Measurements from ENCODE around the gene CRYZL1. TPM values are rescaled to one million over a fixed set of nuclear protein-coding genes. Genes with fewer than 3 reads are reported as not detected.

Gene CRYZL1
- total and polyA plus RNA-seq, 2 experiments from 2014 or later = 13.6 to 37.4 TPM

GRCh38 chr21:33598051-33598450 lies 43.5 kb downstream of the CRYZL1 start:
- H3K27me3 ChIP-seq (replicated peaks; ENCODE audit: insufficient read depth) = no peaks in the 10 kb centered on the region
- peaks cover 32% of the 10 kb centered on the region for H3K36me3 ChIP-seq (ENCODE audit: low read depth)
- H3K9me3 ChIP-seq (ENCODE audit: low read depth) = no peaks in the 10 kb centered on the region
- no peak overlapping the region for H3K4me2 ChIP-seq (ENCODE audit: unreplicated experiment)
- H3K27ac ChIP-seq = no peak overlapping the region
- H3K9me2 ChIP-seq (ENCODE audit: insufficient read depth) = no peaks in the 10 kb centered on the region
- no peaks in the 10 kb centered on the region for H3K79me2 ChIP-seq (ENCODE audit: insufficient read depth)
- no peak for DNase-seq
- in situ Hi-C loops (cut with MboI) = no loop called here
- no peaks in the 10 kb centered on the region for H3F3A ChIP-seq (ENCODE audit: insufficient read depth)
- no peaks in the 10 kb centered on the region for H3K4me1 ChIP-seq (ENCODE audit: insufficient read depth)
- H3K4me3 ChIP-seq = no peak overlapping the region
- no peaks in the 10 kb centered on the region for H4K20me1 ChIP-seq (ENCODE audit: insufficient read depth)
- TF ChIP-seq EZH2phosphoT487 (IDR thresholded peaks at IDR 0.05; ENCODE audit: insufficient read depth, low read depth) = no peak
- no peak for TF ChIP-seq EZH2 (IDR thresholded peaks at IDR 0.05; ENCODE audit: insufficient read depth, poor library complexity, severe bottlenecking)
- WGBS, 2 experiments (ENCODE audit: low coverage in 1 of 2, low lambda C conversion rate in 2 of 2, missing lambda C conversion rate in 2 of 2) = 12 to 24% methylated on average over 1 of the region's 1 CpG
- no peak overlapping the region for H2AFZ ChIP-seq
- H3K9ac ChIP-seq = no peak overlapping the region

- H3K9me3 ChIP-seq (ENCODE audit: low read depth) = no peaks in the 10 kb centered on the region
- H2AFZ ChIP-seq = peak within 1 kb of the TSS; percentile 90
- peak; percentile 92 for DNase-seq
- H3F3A ChIP-seq (ENCODE audit: insufficient read depth) = peaks cover 22% of the 10 kb centered on the region
- H3K4me2 ChIP-seq (ENCODE audit: unreplicated experiment) = peak within 1 kb of the TSS; percentile 90
- in situ Hi-C loops (cut with MboI) = no loop called here
- peak within 1 kb of the TSS; percentile 83 for H3K4me3 ChIP-seq
- H3K36me3 ChIP-seq (ENCODE audit: low read depth) = peaks cover 14% of the 10 kb centered on the region; the same call in 1 of the 2 replicates
- peak within 1 kb of the TSS; percentile 91 for H3K9ac ChIP-seq
- peaks cover 14% of the 10 kb centered on the region for H3K4me1 ChIP-seq (ENCODE audit: insufficient read depth)
- 1 to 2% methylated on average over 37 of the region's 78 CpGs for WGBS, 2 experiments (ENCODE audit: low coverage in 1 of 2, low lambda C conversion rate in 2 of 2, missing lambda C conversion rate in 2 of 2)
- H3K27me3 ChIP-seq (replicated peaks; ENCODE audit: insufficient read depth) = no peaks in the 10 kb centered on the region
- H4K20me1 ChIP-seq (ENCODE audit: insufficient read depth) = no peaks in the 10 kb centered on the region
- no peaks in the 10 kb centered on the region for H3K9me2 ChIP-seq (ENCODE audit: insufficient read depth)
- TF ChIP-seq EZH2 (IDR thresholded peaks at IDR 0.05; ENCODE audit: insufficient read depth, poor library complexity, severe bottlenecking) (no peak), EZH2phosphoT487 (IDR thresholded peaks at IDR 0.05; ENCODE audit: insufficient read depth, low read depth) (no peak)
- H3K27ac ChIP-seq = peak within 1 kb of the TSS; percentile 91
- H3K79me2 ChIP-seq (ENCODE audit: insufficient read depth) = peaks cover 41% of the 10 kb centered on the region
These were observed 52.8 kb downstream of the CRYZL1 start, which contains the start of gene DONSON for GRCh38 chr21:33588485-33589335. TSS of gene DONSON (minus strand) at chr21:33588684. CDS start at chr21:33588641, 43 bp downstream.

- peaks cover 27% of the 10 kb centered on the region for H3F3A ChIP-seq (ENCODE audit: insufficient read depth)
- 2% methylated on average over 55 to 57 of the region's 57 CpGs for WGBS, 2 experiments (ENCODE audit: low coverage in 1 of 2, low lambda C conversion rate in 2 of 2, missing lambda C conversion rate in 2 of 2)
- H3K9me2 ChIP-seq (ENCODE audit: insufficient read depth) = no peaks in the 10 kb centered on the region
- peak overlapping the region; percentile 91 for H3K27ac ChIP-seq
- H3K4me1 ChIP-seq (ENCODE audit: insufficient read depth) = peaks cover 14% of the 10 kb centered on the region
- H3K4me2 ChIP-seq (ENCODE audit: unreplicated experiment) = peak overlapping the region; percentile 90
- in situ Hi-C loops (cut with MboI) = no loop called here
- peak overlapping the region; percentile 79 for H2AFZ ChIP-seq
- peak; percentile 64 for DNase-seq
- peaks cover 41% of the 10 kb centered on the region for H3K79me2 ChIP-seq (ENCODE audit: insufficient read depth)
- no peaks in the 10 kb centered on the region for H3K9me3 ChIP-seq (ENCODE audit: low read depth)
- peak overlapping the region; percentile 83 for H3K4me3 ChIP-seq
- peak overlapping the region; percentile 91 for H3K9ac ChIP-seq
- H3K27me3 ChIP-seq (replicated peaks; ENCODE audit: insufficient read depth) = no peaks in the 10 kb centered on the region
- peaks cover 19% of the 10 kb centered on the region for H3K36me3 ChIP-seq (ENCODE audit: low read depth)
- H4K20me1 ChIP-seq (ENCODE audit: insufficient read depth) = no peaks in the 10 kb centered on the region
- TF ChIP-seq EZH2phosphoT487 (IDR thresholded peaks at IDR 0.05; ENCODE audit: insufficient read depth, low read depth) (no peak), EZH2 (IDR thresholded peaks at IDR 0.05; ENCODE audit: insufficient read depth, poor library complexity, severe bottlenecking) (no peak)
These were observed 53.6 kb downstream of the CRYZL1 start for GRCh38 chr21:33587792-33588484.

DNA sequence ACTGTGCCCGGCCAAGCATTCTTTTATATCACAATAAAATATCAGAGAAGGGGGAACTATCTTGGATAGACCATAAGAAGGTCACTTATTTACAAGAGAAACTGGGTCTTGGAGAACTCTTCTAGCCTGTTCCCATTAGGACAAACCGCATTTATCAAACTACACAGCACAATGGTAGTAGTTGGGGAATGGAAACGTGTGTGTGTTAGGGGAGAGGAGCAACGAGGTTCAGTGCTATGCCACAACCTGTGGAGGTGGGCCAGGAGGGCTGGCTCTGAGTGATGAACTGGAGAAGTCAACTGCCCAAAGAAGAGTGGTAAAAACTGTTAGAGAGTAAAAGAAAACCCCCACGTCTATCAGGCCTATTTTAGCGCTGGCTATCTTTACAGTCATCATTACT lies 54.6 kb downstream of the CRYZL1 start:
- H4K20me1 ChIP-seq (ENCODE audit: insufficient read depth) = no peaks in the 10 kb centered on the region
- H3K4me3 ChIP-seq = peak overlapping the region; percentile 83
- peaks cover 41% of the 10 kb centered on the region for H3K79me2 ChIP-seq (ENCODE audit: insufficient read depth)
- H3K9me3 ChIP-seq (ENCODE audit: low read depth) = no peaks in the 10 kb centered on the region
- H3K4me2 ChIP-seq (ENCODE audit: unreplicated experiment) = peak overlapping the region; percentile 90
- TF ChIP-seq EZH2 (IDR thresholded peaks at IDR 0.05; ENCODE audit: insufficient read depth, poor library complexity, severe bottlenecking) = no peak
- no peak for TF ChIP-seq EZH2phosphoT487 (IDR thresholded peaks at IDR 0.05; ENCODE audit: insufficient read depth, low read depth)
- peak overlapping the region; percentile 91 for H3K9ac ChIP-seq
- no peak overlapping the region for H2AFZ ChIP-seq
- in situ Hi-C loops (cut with MboI) = no loop called here
- H3K27ac ChIP-seq = no peak overlapping the region
- peaks cover 14% of the 10 kb centered on the region for H3K4me1 ChIP-seq (ENCODE audit: insufficient read depth)
- peaks cover 19% of the 10 kb centered on the region for H3K36me3 ChIP-seq (ENCODE audit: low read depth)
- H3F3A ChIP-seq (ENCODE audit: insufficient read depth) = peaks cover 35% of the 10 kb centered on the region
- no peaks in the 10 kb centered on the region for H3K27me3 ChIP-seq (replicated peaks; ENCODE audit: insufficient read depth)
- 73 to 75% methylated on average over 6 of the region's 6 CpGs for WGBS, 2 experiments (ENCODE audit: low coverage in 1 of 2, low lambda C conversion rate in 2 of 2, missing lambda C conversion rate in 2 of 2)
- DNase-seq = no peak
- no peaks in the 10 kb centered on the region for H3K9me2 ChIP-seq (ENCODE audit: insufficient read depth)
